Lower leg skin (tissue), 3 donors: ENCODE measurements around the gene TIAM2.

Experiments used
- POLR2A ChIP-seq, 2 donors: fragments of 450-650 bp; IDR thresholded peaks; one replicate each; pipeline ENCODE4 v1.6.1; 2016 to 2017; ENCODE audit warnings: antibody characterized with exemption in 2 of 2, mild to moderate bottlenecking in 1 of 2, moderate library complexity in 1 of 2
- TF ChIP-seq, protein P1 (sequence below), 3 donors: fragments of 450-650 bp; IDR thresholded peaks; one replicate each; pipeline ENCODE4 v1.5.1; 2016; ENCODE audit warnings: antibody characterized with exemption in 3 of 3, mild to moderate bottlenecking in 3 of 3, moderate library complexity in 2 of 3

DNA sequence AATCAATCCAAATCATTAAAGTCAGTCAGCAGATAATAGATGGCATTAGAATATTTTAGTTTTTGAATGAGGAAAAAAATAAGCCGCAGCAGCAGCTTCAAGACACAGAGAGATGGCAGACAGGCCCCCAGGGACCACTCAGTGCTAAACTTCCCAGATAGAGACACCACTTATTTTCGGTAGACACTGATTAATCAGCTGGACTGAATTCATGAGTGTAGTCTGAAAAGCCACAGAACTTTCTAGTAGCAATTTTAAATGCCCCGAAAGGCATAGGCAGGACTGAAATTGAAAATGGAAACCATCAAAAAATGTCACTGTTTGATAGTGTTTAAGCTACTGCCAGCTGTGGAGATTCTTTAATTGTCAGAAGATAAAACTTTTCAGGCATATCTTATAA is 265.6 kb downstream of the TIAM2 start:
- TF ChIP-seq, protein P1, sequence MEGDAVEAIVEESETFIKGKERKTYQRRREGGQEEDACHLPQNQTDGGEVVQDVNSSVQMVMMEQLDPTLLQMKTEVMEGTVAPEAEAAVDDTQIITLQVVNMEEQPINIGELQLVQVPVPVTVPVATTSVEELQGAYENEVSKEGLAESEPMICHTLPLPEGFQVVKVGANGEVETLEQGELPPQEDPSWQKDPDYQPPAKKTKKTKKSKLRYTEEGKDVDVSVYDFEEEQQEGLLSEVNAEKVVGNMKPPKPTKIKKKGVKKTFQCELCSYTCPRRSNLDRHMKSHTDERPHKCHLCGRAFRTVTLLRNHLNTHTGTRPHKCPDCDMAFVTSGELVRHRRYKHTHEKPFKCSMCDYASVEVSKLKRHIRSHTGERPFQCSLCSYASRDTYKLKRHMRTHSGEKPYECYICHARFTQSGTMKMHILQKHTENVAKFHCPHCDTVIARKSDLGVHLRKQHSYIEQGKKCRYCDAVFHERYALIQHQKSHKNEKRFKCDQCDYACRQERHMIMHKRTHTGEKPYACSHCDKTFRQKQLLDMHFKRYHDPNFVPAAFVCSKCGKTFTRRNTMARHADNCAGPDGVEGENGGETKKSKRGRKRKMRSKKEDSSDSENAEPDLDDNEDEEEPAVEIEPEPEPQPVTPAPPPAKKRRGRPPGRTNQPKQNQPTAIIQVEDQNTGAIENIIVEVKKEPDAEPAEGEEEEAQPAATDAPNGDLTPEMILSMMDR (IDR thresholded peaks at IDR 0.05): no peak
- no peak for TF ChIP-seq POLR2A (IDR thresholded peaks at IDR 0.05)
